HG03469 (cell line): Measurements from ENCODE around the gene ANP32E.

Experiments
- ATAC-seq: cut with Tn5 transposase; IDR thresholded peaks from one replicate; pipeline ENCODE4 v1.9.1; 2021; ENCODE audit warnings: mild to moderate bottlenecking, moderate library complexity, moderate number of reproducible peaks; ENCODE audit not compliant: unreplicated experiment

ANP32E gene

GRCh38 chr1:150173141-150173585 lies 62.7 kb downstream of the ANP32E start:
- no peak for ATAC-seq

GRCh38 chr1:150171801-150172200 lies 64.1 kb downstream of the ANP32E start:
- no peak for ATAC-seq

GRCh38 chr1:150168960-150169601 lies 66.8 kb downstream of the ANP32E start:
- no peak for ATAC-seq
